NCI-H1694 treated with DMSO at 0.1 percent for 48 hours (cell line): ENCODE results near the gene RING1.

Experiments used
- DNase-seq: peaks from one replicate; lab custom pipeline; 2025; lab: John Stamatoyannopoulos, UW

Gene RING1

GRCh38 chr6:33247977-33248642, 39.8 kb downstream of the RING1 start:
- peak; percentile 76 for DNase-seq

DNA sequence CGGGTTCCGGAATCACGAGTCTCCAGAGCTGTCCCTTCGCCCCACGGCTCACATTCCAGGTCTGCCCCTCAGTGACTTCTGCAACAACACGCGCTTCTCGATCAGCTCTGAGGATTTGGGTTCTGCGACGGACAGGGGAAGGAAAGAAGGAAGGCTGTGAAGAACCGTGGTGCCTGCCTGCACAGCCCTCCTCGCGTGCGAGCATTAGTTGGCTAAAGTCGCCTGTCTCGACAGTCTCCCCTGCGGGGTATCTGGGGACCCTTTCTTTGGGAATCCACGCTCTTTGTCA, 40.3 kb downstream of the RING1 start:
- DNase-seq, result no peak

GRCh38 chr6:33248932-33249731, 40.8 kb downstream of the RING1 start:
- peak; percentile 98 for DNase-seq

- peak; percentile 42 for DNase-seq
These were observed 41.7 kb downstream of the RING1 start for GRCh38 chr6:33249732-33250630.

- no peak for DNase-seq
These were observed 42.4 kb downstream of the RING1 start for GRCh38 chr6:33250731-33251130.

GRCh38 chr6:33251395-33252012, 43.2 kb downstream of the RING1 start:
- no peak for DNase-seq

DNA sequence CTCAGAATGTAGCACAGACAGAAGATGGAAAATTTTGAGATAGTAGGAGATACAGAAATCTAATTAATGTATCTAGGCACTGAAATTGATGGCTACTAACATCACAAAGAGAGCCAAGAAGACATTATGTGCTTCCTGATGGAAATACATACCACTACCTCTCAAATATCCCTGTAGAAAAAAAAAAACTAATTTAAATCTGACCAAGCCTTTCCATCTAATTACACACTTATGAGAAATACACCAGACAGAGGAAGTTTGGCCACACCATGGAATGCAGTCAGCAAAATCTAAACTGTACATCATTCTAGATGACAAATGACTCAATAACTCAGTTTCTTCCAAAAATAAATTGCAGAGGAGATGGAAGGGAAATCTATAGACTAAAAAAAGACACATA, 44.5 kb downstream of the RING1 start:
- no peak for DNase-seq

DNA sequence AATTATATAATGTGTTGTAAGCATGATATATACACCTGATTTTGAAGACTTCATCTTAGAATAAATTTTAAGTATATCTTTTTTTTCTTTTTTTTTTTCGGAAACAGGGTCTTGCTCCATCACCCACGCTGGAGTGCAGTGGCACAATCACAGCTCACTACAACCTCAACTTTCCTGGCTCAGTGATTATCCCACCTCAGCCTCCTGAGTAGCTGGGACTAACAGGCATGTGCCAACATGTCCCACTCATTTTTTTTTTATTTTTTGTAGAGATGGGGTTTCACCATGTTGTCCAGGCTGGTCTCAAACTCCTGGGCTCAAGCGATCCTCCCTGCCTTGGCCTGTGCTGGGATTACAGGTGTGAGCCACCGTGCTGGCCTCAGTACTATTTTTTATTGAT, 46.3 kb downstream of the RING1 start:
- DNase-seq, result no peak

- DNase-seq, result no peak
These were observed 50.7 kb downstream of the RING1 start for GRCh38 chr6:33259032-33259431.
